Suppressor macrophage treated with lipopolysaccharide for 1 hour (primary cell): ENCODE results near the gene IL1A.

Source experiments
- DNase-seq, 3 donors: peaks; one replicate each; pipeline ENCODE4 v3.0.0-alpha.2; 2020 to 2022

The IL1A gene

GRCh38 chr2:112792419-112792818 lies 8.1 kb upstream of the IL1A start:
- no peak for DNase-seq

GRCh38 chr2:112791693-112792230 lies 7.5 kb upstream of the IL1A start:
- no peak for DNase-seq

GRCh38 chr2:112791019-112791418 lies 6.7 kb upstream of the IL1A start:
- no peak for DNase-seq

GRCh38 chr2:112790305-112790704 lies 6.0 kb upstream of the IL1A start:
- peak; percentile 54 to 71 (median 67) for DNase-seq

- DNase-seq: no peak
These were observed 4.9 kb upstream of the IL1A start for GRCh38 chr2:112789186-112789585.

GRCh38 chr2:112788653-112789052 lies 4.4 kb upstream of the IL1A start:
- DNase-seq: no peak

- DNase-seq: peak; percentile 45 to 73 (median 66)
These were observed 3.6 kb upstream of the IL1A start for GRCh38 chr2:112787729-112788393.

- DNase-seq: no peak
These were observed 3.0 kb upstream of the IL1A start for GRCh38 chr2:112787294-112787693.

- DNase-seq: no peak
These were observed 1.0 kb downstream of the IL1A start for GRCh38 chr2:112783187-112783714.

- DNase-seq: no peak
These were observed 2.0 kb downstream of the IL1A start for GRCh38 chr2:112782234-112782799.

- no peak for DNase-seq
These were observed 4.7 kb downstream of the IL1A start for GRCh38 chr2:112779598-112779997.

GRCh38 chr2:112777036-112777435 lies 7.3 kb downstream of the IL1A start:
- no peak for DNase-seq

- DNase-seq: peak in 1 of 3 donors; percentile 38
These were observed 8.2 kb downstream of the IL1A start for GRCh38 chr2:112776113-112776512.

GRCh38 chr2:112774536-112775285 lies 9.6 kb downstream of the IL1A start:
- no peak for DNase-seq

- no peak for DNase-seq
These were observed 10.7 kb downstream of the IL1A start for GRCh38 chr2:112773556-112773955.

GRCh38 chr2:112772911-112773475 lies 11.3 kb downstream of the IL1A start:
- DNase-seq: no peak

- peak; percentile 31 to 62 (median 49) for DNase-seq
These were observed 12.0 kb downstream of the IL1A start for GRCh38 chr2:112772322-112772721.

- peak in 1 of 3 donors; percentile 45 for DNase-seq
These were observed 15.9 kb downstream of the IL1A start for GRCh38 chr2:112768432-112768831.

GRCh38 chr2:112767693-112768330 lies 16.5 kb downstream of the IL1A start:
- DNase-seq: peak in 2 of 3 donors; percentile 24 to 60

- no peak for DNase-seq
These were observed 19.0 kb downstream of the IL1A start for GRCh38 chr2:112765251-112765650.

- DNase-seq: peak; percentile 98 to 99 (median 99)
These were observed 19.9 kb downstream of the IL1A start, which contains the start of gene CKAP2L for GRCh38 chr2:112764071-112765044. Gene CKAP2L (minus strand): TSS chr2:112764609. CDS start chr2:112764598, 11 bp downstream.
